GM21367 (cell line): ENCODE measurements around the gene KRTAP5-9.
"Not testable (repeated sequence)": the region's sequence is repeated elsewhere in the genome, so short reads cannot be mapped to it uniquely, and the experiment has no call there.

Experiments
- ATAC-seq: cut with Tn5 transposase; IDR thresholded peaks from one replicate; pipeline ENCODE4 v1.9.1; 2021; ENCODE audit not compliant: unreplicated experiment

The KRTAP5-9 gene

GRCh38 chr11:71548120-71548519, at the start of gene KRTAP5-9:
Gene KRTAP5-9, plus strand, starts transcription at chr11:71548420. Its CDS starts 238 bp downstream, at chr11:71548658.
- no peak for ATAC-seq

- ATAC-seq, result no peak
These were observed 49.1 kb upstream of the KRTAP5-9 start for GRCh38 chr11:71499125-71499524.

- no peak for ATAC-seq
These were observed 48.7 kb upstream of the KRTAP5-9 start for GRCh38 chr11:71499546-71499945.

- ATAC-seq, result no peak
These were observed 47.6 kb upstream of the KRTAP5-9 start for GRCh38 chr11:71500601-71501021.

- ATAC-seq, result no peak
These were observed 46.9 kb upstream of the KRTAP5-9 start for GRCh38 chr11:71501071-71501985.

- ATAC-seq, result no peak
These were observed 46.2 kb upstream of the KRTAP5-9 start for GRCh38 chr11:71502026-71502425.

GRCh38 chr11:71502871-71503435, 45.3 kb upstream of the KRTAP5-9 start:
- no peak for ATAC-seq

- ATAC-seq, result no peak
These were observed 43.7 kb upstream of the KRTAP5-9 start for GRCh38 chr11:71504531-71504930.

GRCh38 chr11:71505001-71505400, 43.2 kb upstream of the KRTAP5-9 start:
- no peak for ATAC-seq

GRCh38 chr11:71505781-71506180, 42.4 kb upstream of the KRTAP5-9 start:
- no peak for ATAC-seq

- no peak for ATAC-seq
These were observed 41.1 kb upstream of the KRTAP5-9 start for GRCh38 chr11:71507102-71507501.

- ATAC-seq, result no peak
These were observed 29.4 kb upstream of the KRTAP5-9 start for GRCh38 chr11:71518506-71519471.

- ATAC-seq, result no peak
These were observed 28.7 kb upstream of the KRTAP5-9 start for GRCh38 chr11:71519546-71519945.

GRCh38 chr11:71525188-71525937, 22.9 kb upstream of the KRTAP5-9 start:
- no peak for ATAC-seq

GRCh38 chr11:71525938-71526495, 22.2 kb upstream of the KRTAP5-9 start:
- no peak for ATAC-seq

- ATAC-seq, result not testable (repeated sequence)
These were observed 21.2 kb upstream of the KRTAP5-9 start, which contains the start of gene KRTAP5-7 for GRCh38 chr11:71526796-71527575. Gene KRTAP5-7, plus strand, starts transcription at chr11:71527267. Its CDS starts 34 bp downstream, at chr11:71527301.

- ATAC-seq, result no peak
These were observed 20.5 kb upstream of the KRTAP5-9 start for GRCh38 chr11:71527576-71528210.

- no peak for ATAC-seq
These were observed 17.6 kb upstream of the KRTAP5-9 start for GRCh38 chr11:71530602-71531001.
